Transverse colon (tissue), 4 donors: Measurements from ENCODE around the gene HOTAIR. TPM values are rescaled to one million over a fixed set of nuclear protein-coding genes. Genes with fewer than 3 reads are reported as not detected.

Experiments used
- DNase-seq: peaks from one replicate; pipeline ENCODE4 v3.0.0-alpha.2; 2019
- H3K27ac ChIP-seq, 4 donors: fragments of 200-600 bp; sonication (generic); 2 replicates each; pipeline ENCODE4 v1.5.1; 2016 to 2018; ENCODE audit warnings: inconsistent platforms in 4 of 4
- H3K27me3 ChIP-seq: fragments of 200-600 bp; sonication (generic); 2 replicates; pipeline ENCODE4 v1.5.1; 2017; ENCODE audit warnings: inconsistent platforms
- H3K36me3 ChIP-seq, 4 donors: fragments of 200-600 bp; sonication (generic); 2 replicates each; pipeline ENCODE4 v1.5.1; 2017 to 2019; ENCODE audit warnings: inconsistent platforms in 4 of 4
- H3K4me1 ChIP-seq, 4 donors: fragments of 200-600 bp; sonication (generic); 2 replicates each; pipeline ENCODE4 v1.5.1; 2017 to 2020; ENCODE audit warnings: inconsistent platforms in 4 of 4
- H3K4me3 ChIP-seq, 4 donors: fragments of 200-600 bp; sonication (generic); 1 replicate in 1 of 4; 2 replicates in 3 of 4; pipeline versions ENCODE4 v1.5.1 to v1.6.1; 2017 to 2019; ENCODE audit warnings: inconsistent platforms in 4 of 4
- H3K9me3 ChIP-seq, 2 donors: fragments of 200-600 bp; sonication (generic); 2 replicates each; pipeline ENCODE4 v1.5.1; 2017 to 2019; ENCODE audit warnings: inconsistent platforms in 2 of 2
- EP300 ChIP-seq: sonication (generic); formaldehyde crosslinking; IDR thresholded peaks from one replicate; pipeline ENCODE4 v1.6.1; 2017; ENCODE audit warnings: antibody characterized with exemption, low read depth
- POLR2A ChIP-seq: fragments of 450-650 bp; IDR thresholded peaks from one replicate; pipeline ENCODE4 v1.6.1; 2016; ENCODE audit warnings: antibody characterized with exemption, mild to moderate bottlenecking, moderate library complexity
- POLR2AphosphoS5 ChIP-seq, 3 donors: sonication (generic); formaldehyde crosslinking; IDR thresholded peaks; one replicate each; pipeline ENCODE4 v1.6.1; 2016; ENCODE audit warnings: antibody characterized with exemption in 3 of 3
- WGBS, 2 donors: methylation state at CpG; one replicate each; pipeline ENCODE4 v1.1.5; 2018; ENCODE audit warnings: low coverage in 1 of 2; 5-methylcytosine and 5-hydroxymethylcytosine counted together
- in situ Hi-C, 4 donors: fragments of 200-750 bp; cut with MboI; loops; one replicate each; pipeline versions ENCODE4 v1.15.0 to v1.15.1; 2017; ENCODE audit warnings: low sequenced_read_pairs in 3 of 4, low pct_ligation_motif_present in 1 of 4, low pct_unique_long_range_greater_than_20kb in 1 of 4
- intact Hi-C: fragments of 100-400 bp; cut with DNase I; formaldehyde crosslinking; loops from one replicate; pipeline ENCODE4 v1.15.1; 2023; ENCODE audit warnings: low total_unique reads
- total RNA-seq, 4 donors: library from RNA; depleted of rRNA; stranded (reverse); fragments of >200 nt; gene quantifications; one replicate each; pipeline ENCODE4 v1.1.0, GENCODE V29; 2016
- TF ChIP-seq, protein P1 (sequence below), 5 experiments: fragments of 200-600 bp in 3 of 5; fragments of 450-650 bp in 2 of 5; sonication (generic) in 3 of 5; IDR thresholded peaks; 1 replicate in 2 of 5; 2 replicates in 3 of 5; pipeline ENCODE4 v1.5.1; 2016 to 2017; ENCODE audit warnings: antibody characterized with exemption in 5 of 5, inconsistent platforms in 3 of 5, mild to moderate bottlenecking in 2 of 5, moderate library complexity in 1 of 5

Gene HOTAIR
- total RNA-seq, 4 donors from 2014 or later, result not detected

DNA sequence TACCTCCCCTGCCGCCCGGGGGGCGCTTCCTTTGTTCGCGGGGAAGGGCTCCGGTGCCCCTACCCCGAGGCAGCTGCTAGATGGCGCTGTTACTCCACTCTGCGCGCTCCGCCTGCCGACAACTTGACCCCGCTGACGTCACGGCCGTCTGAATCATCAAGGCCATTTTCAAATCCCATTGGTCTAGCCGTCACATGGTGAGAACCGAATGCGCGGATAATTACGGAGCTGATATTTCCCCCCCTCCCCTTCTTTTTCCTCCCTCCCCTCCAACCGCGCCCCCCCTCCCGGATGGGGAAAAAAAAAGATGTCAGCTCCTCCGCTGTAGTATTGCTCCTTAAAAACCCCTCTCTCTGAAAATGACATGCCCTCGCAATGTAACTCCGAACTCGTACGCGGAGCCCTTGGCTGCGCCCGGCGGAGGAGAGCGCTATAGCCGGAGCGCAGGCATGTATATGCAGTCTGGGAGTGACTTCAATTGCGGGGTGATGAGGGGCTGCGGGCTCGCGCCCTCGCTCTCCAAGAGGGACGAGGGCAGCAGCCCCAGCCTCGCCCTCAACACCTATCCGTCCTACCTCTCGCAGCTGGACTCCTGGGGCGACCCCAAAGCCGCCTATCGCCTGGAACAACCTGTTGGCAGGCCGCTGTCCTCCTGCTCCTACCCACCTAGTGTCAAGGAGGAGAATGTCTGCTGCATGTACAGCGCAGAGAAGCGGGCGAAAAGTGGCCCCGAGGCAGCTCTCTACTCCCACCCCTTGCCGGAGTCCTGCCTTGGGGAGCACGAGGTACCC lies 10.3 kb upstream of the HOTAIR start, which contains the start of gene HOXC10:
Gene HOXC10 (plus strand): TSS at position 246 of the 791 bp plus-strand sequence. CDS start 114 bp downstream, at position 360.
- peaks cover 7 to 17% (median 12%) of the 10 kb centered on the region in 4 donors for H3K4me1 ChIP-seq
- H3K4me3 ChIP-seq, result peak within 1 kb of the TSS in 1 of 4 donors; percentile 7
- H3K36me3 ChIP-seq, result no peaks in the 10 kb centered on the region
- peaks cover 100% of the 10 kb centered on the region for H3K27me3 ChIP-seq
- TF ChIP-seq EP300, result no peak
- TF ChIP-seq, protein P1, sequence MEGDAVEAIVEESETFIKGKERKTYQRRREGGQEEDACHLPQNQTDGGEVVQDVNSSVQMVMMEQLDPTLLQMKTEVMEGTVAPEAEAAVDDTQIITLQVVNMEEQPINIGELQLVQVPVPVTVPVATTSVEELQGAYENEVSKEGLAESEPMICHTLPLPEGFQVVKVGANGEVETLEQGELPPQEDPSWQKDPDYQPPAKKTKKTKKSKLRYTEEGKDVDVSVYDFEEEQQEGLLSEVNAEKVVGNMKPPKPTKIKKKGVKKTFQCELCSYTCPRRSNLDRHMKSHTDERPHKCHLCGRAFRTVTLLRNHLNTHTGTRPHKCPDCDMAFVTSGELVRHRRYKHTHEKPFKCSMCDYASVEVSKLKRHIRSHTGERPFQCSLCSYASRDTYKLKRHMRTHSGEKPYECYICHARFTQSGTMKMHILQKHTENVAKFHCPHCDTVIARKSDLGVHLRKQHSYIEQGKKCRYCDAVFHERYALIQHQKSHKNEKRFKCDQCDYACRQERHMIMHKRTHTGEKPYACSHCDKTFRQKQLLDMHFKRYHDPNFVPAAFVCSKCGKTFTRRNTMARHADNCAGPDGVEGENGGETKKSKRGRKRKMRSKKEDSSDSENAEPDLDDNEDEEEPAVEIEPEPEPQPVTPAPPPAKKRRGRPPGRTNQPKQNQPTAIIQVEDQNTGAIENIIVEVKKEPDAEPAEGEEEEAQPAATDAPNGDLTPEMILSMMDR (IDR thresholded peaks at IDR 0.05), result peak in 4 of 5 experiments; percentile 18 to 43 (median 38)
- TF ChIP-seq POLR2AphosphoS5 (IDR thresholded peaks at IDR 0.05), result no peak
- TF ChIP-seq POLR2A, result no peak
- WGBS, 2 donors, result 25% methylated on average over 55 of the region's 55 CpGs; no CpG with 5 or more reads in 1 of the 2 donors
- H3K27ac ChIP-seq, result no peak within 1 kb of the TSS
- in situ Hi-C loops, result loop anchor here in 1 of 4 donors (25.0 kb wide), 1 partner anchor 198 kb away; no protein-coding TSS in a partner anchor
- no peaks in the 10 kb centered on the region for H3K9me3 ChIP-seq
- DNase-seq, result peak; percentile 70
- intact Hi-C loops, result no loop called here

DNA sequence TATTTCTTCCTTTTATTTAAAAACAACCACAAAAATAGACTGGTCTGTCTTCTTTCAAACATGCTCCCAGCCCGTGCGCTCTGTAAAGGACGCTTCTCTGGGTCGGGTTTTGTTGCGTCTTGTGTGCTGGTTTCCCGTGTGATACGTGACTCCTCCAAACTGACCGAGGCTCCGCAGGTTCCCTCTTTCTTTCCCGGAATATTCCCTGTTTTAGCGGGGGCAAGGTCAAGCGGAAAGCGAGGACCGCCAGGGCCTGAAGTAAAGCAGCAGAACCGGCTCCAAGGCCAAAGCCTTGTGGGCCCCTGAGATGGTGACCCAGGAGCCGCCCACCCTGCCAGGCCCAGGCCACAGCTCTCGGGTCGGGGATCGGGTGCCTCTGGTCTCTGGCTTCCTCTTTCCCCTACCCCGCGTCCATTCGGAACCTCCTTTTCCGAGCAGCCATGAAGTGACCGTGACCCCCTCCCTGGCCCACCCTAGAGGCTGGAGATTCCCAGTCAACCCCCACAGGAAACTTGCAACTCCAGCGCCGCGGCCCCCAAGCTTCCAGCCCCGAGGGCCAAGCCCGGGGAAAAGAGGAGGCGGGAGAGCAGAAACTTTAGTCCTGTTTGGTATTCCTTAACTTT lies 9.3 kb upstream of the HOTAIR start:
- in situ Hi-C loops (loop anchor here in 1 of 4 donors (25.0 kb wide), 1 partner anchor 197 kb away; no protein-coding TSS in a partner anchor), intact Hi-C loops (no loop called here)

DNA sequence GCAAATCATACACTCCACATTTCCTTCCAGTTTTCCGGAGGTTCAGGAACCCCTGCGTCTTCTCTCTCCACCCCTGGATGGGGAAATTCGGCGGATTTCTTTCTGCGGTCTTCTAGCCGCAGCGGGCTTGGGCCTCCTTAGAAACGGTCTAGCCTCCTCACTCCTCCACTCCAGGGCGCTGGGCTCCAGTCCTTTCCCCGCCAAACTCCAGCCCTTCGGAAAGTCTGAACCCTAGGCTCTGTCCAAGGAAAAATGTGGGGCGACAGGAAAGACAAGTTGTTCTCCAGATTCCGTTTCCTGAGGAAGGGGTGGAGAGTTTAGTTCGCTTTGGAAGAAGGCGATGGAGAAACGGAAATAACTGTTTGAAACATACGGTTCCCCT lies 8.8 kb upstream of the HOTAIR start:
- Histone ChIP-seq H3K36me3 (no peaks in the 10 kb centered on the region), H3K27me3 (peaks cover 100% of the 10 kb centered on the region), H3K9me3 (no peaks in the 10 kb centered on the region), H3K4me3 (no peak overlapping the region), H3K4me1 (peaks cover 6 to 21% (median 12%) of the 10 kb centered on the region in 4 donors), H3K27ac (no peak overlapping the region)
- intact Hi-C loops (no loop called here), in situ Hi-C loops (loop anchor here in 1 of 4 donors (25.0 kb wide), 1 partner anchor 196 kb away; no protein-coding TSS in a partner anchor)
- WGBS, 2 donors, result 40% methylated on average over 17 of the region's 17 CpGs; no CpG with 5 or more reads in 1 of the 2 donors
- TF ChIP-seq, protein P1 (IDR thresholded peaks at IDR 0.05), result no peak
- TF ChIP-seq EP300 (no peak), POLR2AphosphoS5 (IDR thresholded peaks at IDR 0.05) (no peak), POLR2A (no peak)
- DNase-seq, result no peak

More for the DNA sequence above, 9.3 kb upstream of the HOTAIR start:
- TF ChIP-seq POLR2A, result no peak
- TF ChIP-seq EP300, result no peak
- TF ChIP-seq, protein P1 (IDR thresholded peaks at IDR 0.05), result no peak
- no peak for TF ChIP-seq POLR2AphosphoS5 (IDR thresholded peaks at IDR 0.05)
- Histone ChIP-seq H3K4me3 (no peak overlapping the region), H3K9me3 (no peaks in the 10 kb centered on the region), H3K4me1 (peaks cover 6 to 17% (median 12%) of the 10 kb centered on the region in 4 donors), H3K27ac (no peak overlapping the region), H3K36me3 (no peaks in the 10 kb centered on the region), H3K27me3 (peaks cover 100% of the 10 kb centered on the region)
- DNase-seq, result no peak
- 27 to 30% methylated on average over 11 to 30 of the region's 30 CpGs for WGBS, 2 donors
